ENCODE data around the gene TGFBI. TPM values are rescaled to one million over a fixed set of nuclear protein-coding genes. Genes with fewer than 3 reads are reported as not detected.

Gene TGFBI
- total and polyA plus RNA-seq, 2 donors from 2014 or later: 36.4 to 78.5 TPM

DNA sequence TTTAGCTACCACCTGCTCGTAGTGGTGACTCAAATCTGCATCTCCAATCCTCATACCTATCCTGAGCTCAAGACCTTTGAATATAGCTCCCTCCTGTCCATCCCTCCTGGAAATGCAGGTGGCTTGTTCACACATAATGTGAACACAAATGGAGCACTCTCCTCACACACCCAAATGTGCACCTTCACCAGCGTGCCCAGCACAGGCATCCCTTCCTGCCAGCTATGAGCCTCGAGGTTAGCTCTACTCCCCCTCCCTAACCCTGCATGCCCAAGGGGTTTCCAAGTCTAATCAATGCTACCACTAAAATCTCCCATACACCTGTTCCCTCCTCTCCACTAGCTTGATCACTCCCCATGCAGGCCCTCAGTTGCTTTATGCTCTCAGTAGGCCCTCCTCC, 2.2 kb upstream of the TGFBI start:
- no peak for TF ChIP-seq CTCF (IDR thresholded peaks at IDR 0.05; ENCODE audit: borderline replicate concordance, extremely low read depth, insufficient read depth)
- FAIRE-seq (no peak), DNase-seq (no peak)
- Histone ChIP-seq H3K36me3 (ENCODE audit: control insufficient read depth in 2 of 3, insufficient read depth in 3 of 3, low read length in 3 of 3) (no peaks in the 10 kb centered on the region), H3K9me3 (ENCODE audit: control insufficient read depth in 2 of 3, insufficient read depth in 1 of 3, low read length in 3 of 3) (no peaks in the 10 kb centered on the region), H3K4me3 (ENCODE audit: low read length in 3 of 3) (no peak overlapping the region), H3K27ac (ENCODE audit: low read depth in 2 of 2, low read length in 2 of 2) (peak overlapping the region; percentile 36 to 41), H3K4me1 (ENCODE audit: control insufficient read depth in 2 of 3, insufficient read depth in 2 of 3, low read depth in 1 of 3, low read length in 3 of 3) (peaks cover 0 to 9% (median 0%) of the 10 kb centered on the region in 3 donors), H3K9ac (ENCODE audit: low read length in 3 of 3) (no peak overlapping the region), H3K27me3 (ENCODE audit: control insufficient read depth, insufficient read depth, low read length) (no peaks in the 10 kb centered on the region)
- intact Hi-C loops (cut with DNase I): no loop called here

- peaks cover 0 to 9% (median 0%) of the 10 kb centered on the region in 3 donors for H3K4me1 ChIP-seq (ENCODE audit: control insufficient read depth in 2 of 3, insufficient read depth in 2 of 3, low read depth in 1 of 3, low read length in 3 of 3)
- no peaks in the 10 kb centered on the region for H3K27me3 ChIP-seq (ENCODE audit: control insufficient read depth, insufficient read depth, low read length)
- no peak for FAIRE-seq
- H3K4me3 ChIP-seq (ENCODE audit: low read length in 3 of 3): no peak overlapping the region
- H3K9me3 ChIP-seq (ENCODE audit: control insufficient read depth in 2 of 3, insufficient read depth in 1 of 3, low read length in 3 of 3): no peaks in the 10 kb centered on the region
- intact Hi-C loops (cut with DNase I): no loop called here
- H3K27ac ChIP-seq (ENCODE audit: low read depth in 2 of 2, low read length in 2 of 2): no peak overlapping the region
- no peak for TF ChIP-seq CTCF (IDR thresholded peaks at IDR 0.05; ENCODE audit: borderline replicate concordance, extremely low read depth, insufficient read depth)
- no peak overlapping the region for H3K9ac ChIP-seq (ENCODE audit: low read length in 3 of 3)
- H3K36me3 ChIP-seq (ENCODE audit: control insufficient read depth in 2 of 3, insufficient read depth in 3 of 3, low read length in 3 of 3): no peaks in the 10 kb centered on the region
- no peak for DNase-seq
These were observed 1.5 kb upstream of the TGFBI start for GRCh38 chr5:136027311-136027710.

DNA sequence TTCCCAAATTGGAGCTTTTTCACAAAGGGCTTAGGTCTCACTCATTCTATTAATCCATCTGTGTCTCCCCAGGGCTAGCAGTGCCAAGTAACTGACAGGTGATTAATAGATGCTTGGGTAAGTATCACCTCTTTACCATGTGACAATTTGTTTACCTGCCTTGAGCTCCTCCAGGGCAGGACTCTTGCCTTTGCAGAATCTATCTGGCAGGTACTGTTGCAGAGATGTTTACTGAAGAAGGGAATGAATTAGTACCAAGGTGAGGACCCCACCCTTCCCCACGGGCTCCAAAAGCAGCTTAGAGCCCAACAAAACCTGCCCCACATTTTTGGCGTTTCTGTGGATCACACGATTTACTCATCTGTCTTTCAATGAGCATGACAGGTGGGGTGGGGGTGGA, 698 bp upstream of the TGFBI start:
- Histone ChIP-seq H3K9me3 (ENCODE audit: control insufficient read depth in 2 of 3, insufficient read depth in 1 of 3, low read length in 3 of 3) (no peaks in the 10 kb centered on the region), H3K4me3 (ENCODE audit: low read length in 3 of 3) (no peak overlapping the region), H3K4me1 (ENCODE audit: control insufficient read depth in 2 of 3, insufficient read depth in 2 of 3, low read depth in 1 of 3, low read length in 3 of 3) (peaks cover 0 to 9% (median 0%) of the 10 kb centered on the region in 3 donors), H3K27ac (ENCODE audit: low read depth in 2 of 2, low read length in 2 of 2) (no peak overlapping the region), H3K27me3 (ENCODE audit: control insufficient read depth, insufficient read depth, low read length) (no peaks in the 10 kb centered on the region), H3K9ac (ENCODE audit: low read length in 3 of 3) (no peak overlapping the region), H3K36me3 (ENCODE audit: control insufficient read depth in 2 of 3, insufficient read depth in 3 of 3, low read length in 3 of 3) (no peaks in the 10 kb centered on the region)
- no peak for DNase-seq
- intact Hi-C loops (cut with DNase I): no loop called here
- no peak for TF ChIP-seq CTCF (IDR thresholded peaks at IDR 0.05; ENCODE audit: borderline replicate concordance, extremely low read depth, insufficient read depth)
- FAIRE-seq: no peak

GRCh38 chr5:136030252-136030651, 1.5 kb downstream of the TGFBI start:
- intact Hi-C loops (cut with DNase I): no loop called here
- Histone ChIP-seq H3K9me3 (ENCODE audit: control insufficient read depth in 2 of 3, insufficient read depth in 1 of 3, low read length in 3 of 3) (no peaks in the 10 kb centered on the region), H3K9ac (ENCODE audit: low read length in 3 of 3) (no peak overlapping the region), H3K36me3 (ENCODE audit: control insufficient read depth in 2 of 3, insufficient read depth in 3 of 3, low read length in 3 of 3) (no peaks in the 10 kb centered on the region), H3K4me3 (ENCODE audit: low read length in 3 of 3) (no peak overlapping the region), H3K27me3 (ENCODE audit: control insufficient read depth, insufficient read depth, low read length) (no peaks in the 10 kb centered on the region), H3K27ac (ENCODE audit: low read depth in 2 of 2, low read length in 2 of 2) (no peak overlapping the region), H3K4me1 (ENCODE audit: control insufficient read depth in 2 of 3, insufficient read depth in 2 of 3, low read depth in 1 of 3, low read length in 3 of 3) (peaks cover 0 to 9% (median 0%) of the 10 kb centered on the region in 3 donors)
- FAIRE-seq (no peak), DNase-seq (no peak)
- no peak for TF ChIP-seq CTCF (IDR thresholded peaks at IDR 0.05; ENCODE audit: borderline replicate concordance, extremely low read depth, insufficient read depth)
